ENCODE results near the gene GPR152.

The GPR152 gene

GRCh38 chr11:67423891-67424613 lies 28.5 kb downstream of the GPR152 start:
- DNase-seq (ENCODE audit: low spot score): no peak

DNA sequence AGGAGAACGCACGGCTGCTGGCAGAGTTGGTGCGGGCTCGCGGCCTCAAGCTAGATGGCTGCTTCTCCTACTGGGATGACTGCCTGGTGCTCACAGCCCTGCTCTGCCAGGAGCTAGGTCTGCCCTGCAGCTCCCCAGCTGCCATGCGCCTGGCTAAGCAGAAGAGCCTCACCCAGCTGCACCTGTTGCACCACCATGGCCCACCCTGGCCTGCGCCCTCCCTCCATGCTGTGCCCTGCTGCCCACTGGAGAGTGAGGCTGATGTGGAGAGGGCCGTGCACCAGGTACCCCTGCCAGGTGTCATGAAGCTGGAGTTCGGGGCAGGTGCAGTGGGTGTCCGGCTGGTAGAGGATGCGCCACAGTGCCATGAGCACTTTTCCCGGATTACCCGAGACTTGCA lies 29.1 kb downstream of the GPR152 start:
- DNase-seq (ENCODE audit: low spot score): no peak

- DNase-seq (ENCODE audit: low spot score): no peak
Observed at GRCh38 chr11:67422891-67423290, 29.6 kb downstream of the GPR152 start.

- DNase-seq (ENCODE audit: low spot score): no peak
Observed at GRCh38 chr11:67421430-67422031, 31.0 kb downstream of the GPR152 start.

GRCh38 chr11:67420646-67421429 lies 31.7 kb downstream of the GPR152 start:
- DNase-seq (ENCODE audit: low spot score): peak; percentile 98

- no peak for DNase-seq (ENCODE audit: low spot score)
Observed at GRCh38 chr11:67420147-67420645, 32.3 kb downstream of the GPR152 start.

DNA sequence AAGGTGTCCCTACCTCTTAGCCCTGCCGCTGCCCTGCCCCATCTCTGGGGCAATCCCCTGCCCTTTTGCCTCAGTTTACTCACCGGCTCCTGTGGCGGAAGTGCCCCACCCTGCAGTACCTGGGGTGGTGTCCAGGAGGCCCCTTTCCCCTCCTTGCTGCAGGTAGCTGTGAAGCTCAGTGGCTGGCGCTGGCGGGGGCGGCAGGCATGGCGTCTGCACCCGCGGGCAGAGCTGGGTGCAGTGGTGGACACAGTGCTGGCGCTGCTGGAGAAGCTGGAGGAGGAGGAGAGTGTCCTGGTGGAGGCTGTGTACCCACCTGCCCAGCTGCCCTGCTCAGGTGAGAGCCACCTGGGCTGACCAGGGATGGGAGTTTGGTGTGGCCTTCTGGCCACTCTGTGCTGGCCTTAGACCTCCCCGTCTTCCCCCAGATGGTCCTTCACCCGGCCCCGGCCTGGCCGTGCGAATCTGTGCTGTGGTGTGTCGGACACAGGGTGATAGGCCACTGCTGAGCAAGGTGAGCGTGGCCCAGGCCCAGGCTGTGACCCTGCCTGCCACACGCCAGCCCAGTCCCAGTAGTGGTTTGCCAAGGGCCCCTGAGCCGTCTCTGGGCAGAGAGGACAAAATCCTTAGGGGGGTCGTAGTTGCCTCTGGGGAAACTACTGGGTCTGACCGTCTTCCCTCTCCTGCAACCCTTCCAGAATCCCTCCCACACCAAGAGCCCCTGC lies 33.0 kb downstream of the GPR152 start:
- no peak for DNase-seq (ENCODE audit: low spot score)

DNA sequence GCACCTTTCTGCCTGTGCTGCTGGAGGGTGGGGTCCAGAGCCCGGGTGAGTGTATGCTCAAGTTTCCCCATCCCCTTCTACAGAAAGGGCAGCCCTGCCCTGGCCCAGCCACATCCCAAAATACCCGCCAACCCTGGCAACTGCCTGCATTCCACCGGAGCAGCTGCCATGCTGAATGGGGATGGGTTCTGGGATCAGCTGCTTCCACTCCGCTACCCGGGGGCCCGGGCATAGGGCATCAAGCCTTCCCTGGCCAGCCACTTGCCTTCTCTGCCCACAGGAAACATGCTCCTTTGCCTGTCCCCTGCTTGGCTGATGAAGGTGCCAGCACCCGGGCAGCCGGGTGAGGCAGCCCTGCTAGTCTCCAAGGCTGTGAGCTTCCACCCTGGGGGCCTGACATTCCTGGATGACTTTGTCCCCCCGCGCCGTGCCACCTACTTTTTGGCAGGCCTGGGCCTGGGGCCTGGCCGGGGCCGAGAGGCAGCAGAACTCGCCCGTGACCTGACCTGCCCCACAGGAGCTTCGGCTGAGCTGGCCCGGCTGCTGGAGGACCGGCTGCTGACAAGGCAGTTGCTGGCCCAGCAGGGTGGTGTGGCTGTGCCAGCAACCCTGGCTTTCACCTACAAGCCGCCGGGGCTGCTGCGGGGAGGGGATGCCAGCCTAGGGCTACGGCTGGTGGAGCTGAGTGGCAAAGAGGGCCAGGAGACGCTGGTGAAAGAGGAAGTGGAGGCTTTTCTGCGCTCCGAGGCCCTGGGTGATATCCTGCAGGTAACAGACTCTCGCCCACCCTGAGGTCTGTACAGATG lies 33.9 kb downstream of the GPR152 start:
- DNase-seq (ENCODE audit: low spot score): no peak

DNA sequence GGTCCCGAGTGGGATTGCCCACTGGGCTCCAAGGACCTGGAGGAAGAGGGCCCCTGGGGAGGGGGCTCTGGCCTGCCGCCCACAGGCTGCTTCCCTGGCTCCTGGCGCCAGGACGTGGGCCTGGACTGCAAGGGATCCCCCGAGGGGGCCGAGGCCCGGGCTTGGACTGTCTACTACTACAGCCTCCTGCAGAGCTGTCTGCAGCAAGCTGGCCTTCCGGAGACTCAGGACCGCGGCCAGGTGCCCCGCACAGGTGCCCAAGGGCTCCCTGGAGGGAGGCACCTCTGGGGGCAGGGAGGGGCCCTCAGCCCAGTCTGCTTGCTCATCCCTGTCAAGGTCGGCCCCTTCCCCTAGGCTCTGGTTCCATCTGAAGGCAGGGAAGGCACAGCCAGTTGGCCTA lies 35.1 kb downstream of the GPR152 start:
- no peak for DNase-seq (ENCODE audit: low spot score)

DNA sequence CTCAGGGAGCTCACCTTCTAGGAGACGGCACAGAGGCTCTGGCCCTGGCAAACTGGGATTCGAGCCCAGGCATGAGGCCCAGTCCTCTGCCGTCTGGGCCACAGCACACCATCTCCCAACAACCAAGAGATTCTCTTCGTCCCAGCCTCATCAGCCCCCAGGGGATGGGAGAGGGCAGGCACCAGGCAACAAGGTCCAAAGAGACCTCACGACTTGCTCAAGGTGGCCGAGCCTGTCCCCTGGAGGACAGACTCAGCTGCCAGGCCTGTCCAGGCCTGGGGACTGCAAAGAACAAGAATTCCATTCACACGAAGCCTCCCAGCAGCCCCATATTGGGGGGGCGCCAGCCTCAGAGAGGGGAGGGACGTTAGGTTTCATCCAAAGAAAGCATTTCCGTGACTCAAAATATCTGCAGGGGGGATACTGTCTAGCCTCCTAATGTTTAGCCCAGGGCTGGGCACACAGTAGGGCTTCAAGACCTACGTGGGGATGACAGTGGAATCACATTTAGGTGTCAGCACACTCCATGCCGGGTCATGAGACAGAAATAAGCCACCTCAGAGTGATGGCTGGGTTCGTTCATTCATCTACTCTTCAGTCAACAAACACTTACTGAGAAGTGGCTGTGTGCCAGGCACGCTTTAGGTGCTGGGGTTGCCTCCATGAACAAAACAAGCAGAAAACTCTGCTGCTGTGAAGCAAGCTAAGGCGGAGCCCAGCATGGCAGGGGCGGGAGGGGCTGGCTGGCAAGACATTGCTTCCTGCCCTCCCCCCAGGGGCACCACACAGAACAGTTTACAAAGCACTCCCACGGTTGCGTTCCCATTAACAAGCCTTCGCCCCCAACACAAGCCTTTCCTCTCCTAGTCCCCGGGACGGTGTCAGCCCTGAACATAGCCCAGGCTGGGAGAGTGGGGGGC lies 35.9 kb downstream of the GPR152 start:
- peak; percentile 87 for DNase-seq (ENCODE audit: low spot score)

DNA sequence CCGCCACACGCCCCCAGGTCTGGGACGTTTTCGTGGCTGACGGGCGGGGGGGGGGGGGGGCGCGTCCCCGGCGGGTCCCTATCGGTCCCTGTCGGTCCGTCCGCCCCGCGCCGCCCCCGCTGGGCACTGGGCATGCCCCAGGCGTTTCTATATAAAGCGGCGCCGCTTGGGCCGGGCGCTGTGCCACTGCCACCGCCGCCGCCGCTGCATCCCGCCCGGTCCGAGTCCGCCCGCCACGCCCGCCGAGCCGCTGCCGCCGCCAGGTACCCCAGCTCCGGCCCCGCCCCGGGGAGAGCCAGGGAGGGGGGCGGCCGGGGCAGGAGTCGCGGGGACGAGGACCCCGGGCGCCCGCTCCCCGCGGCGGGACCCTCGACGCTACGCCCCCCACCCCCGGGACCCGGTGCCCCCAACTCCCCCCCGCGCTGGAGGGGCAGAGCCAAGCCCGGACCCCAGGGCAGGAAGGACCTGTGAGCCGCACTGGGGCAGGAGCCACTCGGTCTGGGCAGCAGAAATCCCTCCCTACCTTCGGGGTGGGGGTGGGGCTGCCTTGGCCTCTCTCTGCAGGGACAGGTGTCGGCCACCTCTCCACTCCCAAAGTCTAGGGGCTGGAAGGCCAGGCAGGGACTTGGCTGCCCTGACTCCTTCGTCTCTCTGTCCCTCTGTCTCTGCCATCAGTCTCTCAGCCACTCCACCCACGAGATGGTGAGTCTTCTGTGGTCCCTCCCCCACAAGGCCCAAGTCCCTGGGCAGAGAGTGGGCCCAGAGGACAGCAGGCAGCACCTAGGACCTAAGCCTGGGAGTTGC lies 36.8 kb downstream of the GPR152 start, which contains the start of gene CARNS1:
TSS of gene CARNS1 (plus strand) at position 178 of the 804 bp plus-strand sequence. CDS start at position 700, 522 bp downstream.
- DNase-seq (ENCODE audit: low spot score): no peak

DNA sequence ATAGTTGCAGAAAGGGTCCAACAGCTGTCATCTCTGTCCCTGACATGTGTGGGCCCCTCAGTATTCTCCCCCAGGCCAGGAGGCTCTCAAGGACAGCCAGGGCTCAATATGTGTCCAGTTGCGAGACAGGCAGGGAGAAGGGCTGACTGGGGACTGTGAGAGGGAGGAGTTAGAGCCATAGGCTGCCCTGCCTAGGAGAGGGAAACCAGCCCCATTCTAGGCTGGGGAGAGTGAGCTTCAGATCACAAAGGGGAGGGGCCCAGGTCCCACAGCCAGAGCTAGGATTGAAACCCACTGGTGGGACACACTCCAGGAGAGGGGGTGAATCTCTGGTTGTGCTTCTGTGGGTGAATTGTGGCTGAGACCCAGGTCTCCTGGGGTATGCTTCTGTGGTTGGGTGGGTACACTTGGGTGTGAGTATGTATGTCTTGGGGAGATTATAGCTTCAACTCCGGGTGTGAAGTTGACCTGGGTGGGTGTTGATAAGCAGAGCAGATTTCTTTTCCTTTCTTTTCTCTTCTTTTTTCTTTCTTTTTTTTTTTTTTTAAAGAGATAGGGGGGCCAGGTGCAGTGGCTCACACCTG lies 39.2 kb downstream of the GPR152 start:
- DNase-seq (ENCODE audit: low spot score): no peak

GRCh38 chr11:67412495-67413179 lies 39.9 kb downstream of the GPR152 start:
- no peak for DNase-seq (ENCODE audit: low spot score)

- DNase-seq (ENCODE audit: low spot score): no peak
Observed at GRCh38 chr11:67411785-67412152, 40.8 kb downstream of the GPR152 start.

GRCh38 chr11:67410984-67411784 lies 41.3 kb downstream of the GPR152 start:
- DNase-seq (ENCODE audit: low spot score): no peak

- no peak for DNase-seq (ENCODE audit: low spot score)
Observed at GRCh38 chr11:67410369-67410831, 42.1 kb downstream of the GPR152 start.

DNA sequence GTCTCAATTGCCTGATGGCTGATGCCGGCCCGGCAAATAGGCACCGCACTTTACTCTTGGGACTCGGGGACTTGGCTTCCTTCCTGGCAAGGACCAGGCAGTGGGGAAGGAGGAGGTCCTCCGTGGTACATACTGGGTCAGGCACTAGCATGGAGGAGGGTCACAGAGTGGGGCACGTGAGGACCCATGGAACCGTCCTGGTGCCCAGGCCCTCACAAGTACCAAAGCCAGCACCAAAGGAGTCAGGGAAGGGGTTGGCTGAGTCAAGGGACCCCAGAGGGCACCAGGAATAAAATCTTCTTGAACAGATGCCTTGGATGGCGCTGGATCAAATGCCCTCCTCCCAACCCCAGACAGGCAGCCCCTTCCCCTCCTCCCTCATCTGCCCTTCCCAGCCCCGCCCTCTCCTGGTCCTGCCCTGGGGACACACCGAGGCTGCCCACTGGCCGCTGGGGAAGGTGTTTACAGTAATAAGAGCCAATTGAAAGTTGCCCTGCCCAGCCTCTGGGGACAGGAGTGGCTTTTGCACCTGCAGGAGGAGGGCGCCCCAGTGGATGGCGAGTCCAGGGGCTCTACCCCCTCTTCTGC lies 42.7 kb downstream of the GPR152 start:
- no peak for DNase-seq (ENCODE audit: low spot score)

Data from CD4-positive, alpha-beta T cell treated with Interleukin-15 for 4 hours (primary cell).